Endometrial microvascular endothelial cells (primary cell): Measurements from ENCODE around the gene RGS6. TPM values are rescaled to one million over a fixed set of nuclear protein-coding genes. Genes with fewer than 3 reads are reported as not detected.
"Not testable (repeated sequence)": the region's sequence is repeated elsewhere in the genome, so short reads cannot be mapped to it uniquely, and the experiment has no call there.

Experiments used
- in situ Hi-C: cut with HindIII; loops from 2 replicates; pipeline ENCODE4 v1.10.0; 2017; ENCODE audit warnings: low sequenced_read_pairs, low pct_unique_long_range_greater_than_20kb; ENCODE audit errors: inconsistent ontology term
- total RNA-seq: library from RNA; depleted of rRNA; stranded (reverse); fragments of >200 nt; gene quantifications from one replicate; pipeline ENCODE4 v1.2.3, GENCODE V29; 2015; ENCODE audit errors: inconsistent ontology term

RGS6 gene
- total RNA-seq, 1 donor from 2014 or later, result not detected

DNA sequence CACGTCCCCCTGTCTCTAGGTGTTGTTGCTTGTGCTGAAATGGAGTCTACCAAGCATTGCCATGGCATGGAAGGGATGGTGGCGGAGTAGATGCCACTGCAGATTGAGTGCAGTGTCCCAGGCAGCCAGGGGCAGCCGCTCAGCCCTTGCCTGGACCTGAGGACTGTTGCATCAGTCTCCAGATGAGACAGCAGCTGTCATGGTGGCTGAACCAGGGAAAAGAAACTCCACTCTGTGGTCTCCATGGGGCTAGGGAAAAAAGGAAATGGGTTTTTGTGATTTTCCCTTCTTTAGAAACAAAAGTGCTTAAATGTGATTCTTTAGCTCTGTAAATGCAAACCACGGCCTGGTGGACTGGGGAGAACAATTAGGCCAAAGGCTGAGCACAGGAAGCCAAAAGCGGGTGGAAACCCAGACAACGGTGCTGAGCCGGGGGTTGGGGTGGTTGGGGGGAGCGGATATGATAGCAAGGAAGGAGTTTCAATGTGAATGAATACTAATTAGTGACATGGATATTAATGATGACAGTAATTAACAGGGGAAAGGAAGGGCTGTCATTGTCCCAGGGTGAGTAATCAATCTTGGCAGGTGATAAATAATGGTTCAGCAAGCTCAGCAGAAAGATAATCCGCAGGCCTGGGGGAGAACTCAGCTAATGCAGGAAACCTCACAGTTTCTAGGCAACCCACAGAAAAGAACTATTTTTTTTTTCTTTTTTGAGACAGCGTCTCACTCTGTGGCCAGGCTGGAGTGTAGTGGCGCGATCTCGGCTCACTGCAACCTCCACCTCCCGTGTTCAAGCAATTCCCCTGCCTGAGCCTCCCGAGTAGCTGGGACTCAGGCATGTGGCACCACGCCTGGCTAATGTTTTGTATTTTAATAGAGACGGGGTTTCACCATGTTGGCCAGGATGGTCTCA lies 519.1 kb downstream of the RGS6 start:
- in situ Hi-C loops, result no loop called here

DNA sequence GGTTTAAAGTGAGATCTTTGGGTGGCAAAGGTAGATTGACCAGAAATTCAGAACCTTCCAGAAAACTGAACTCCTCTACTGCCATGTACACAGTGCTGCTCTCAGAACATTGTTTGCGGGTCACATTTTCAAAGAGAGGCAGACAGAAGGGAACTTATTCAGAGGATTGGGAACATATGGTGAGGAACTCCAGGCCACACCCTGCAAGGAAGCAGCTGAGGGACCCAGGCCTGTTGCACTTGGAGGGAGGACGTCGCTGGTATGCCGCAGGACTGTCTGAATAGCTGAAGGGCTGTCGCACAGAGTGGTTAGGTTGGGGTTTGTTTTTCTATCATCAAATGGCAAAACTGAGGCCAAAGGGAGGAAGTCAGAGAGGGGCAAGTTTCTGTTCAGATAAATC lies 520.5 kb downstream of the RGS6 start:
- in situ Hi-C loops, result no loop called here

DNA sequence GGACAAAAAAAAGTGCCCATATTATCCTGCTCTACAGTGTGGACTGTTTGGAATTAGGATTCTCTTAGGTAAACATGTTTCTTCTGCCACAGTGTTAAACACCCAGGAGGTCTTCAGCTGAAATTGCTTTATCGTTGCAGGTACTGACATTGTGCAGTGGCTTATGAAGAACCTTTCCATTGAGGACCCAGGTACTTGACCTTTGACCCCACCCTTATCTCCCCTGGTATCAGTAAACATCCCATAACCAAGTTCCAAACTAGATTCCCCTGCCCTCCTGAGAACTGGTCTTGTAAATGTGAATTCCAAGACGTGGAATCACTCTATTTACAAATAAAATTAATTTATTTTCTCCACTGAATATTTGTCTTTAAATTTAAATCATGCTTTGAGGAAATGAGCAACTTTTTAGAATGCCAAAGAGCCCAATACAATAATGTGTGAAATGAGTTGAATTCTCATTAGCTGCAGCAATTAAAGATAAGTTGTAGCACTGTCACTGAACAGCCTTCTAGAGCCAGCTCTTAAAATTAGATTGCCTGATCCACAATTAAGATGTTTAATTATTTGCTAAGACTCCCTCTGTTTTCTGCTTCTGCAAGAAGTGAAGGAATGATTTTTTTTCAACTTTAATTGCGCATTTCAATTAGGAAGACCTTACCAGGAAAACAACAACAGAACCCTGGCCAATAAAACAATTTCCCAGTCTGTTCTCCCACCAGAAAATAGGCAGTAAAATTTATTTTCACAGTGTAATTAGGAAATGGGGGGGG lies 522.3 kb downstream of the RGS6 start:
- in situ Hi-C loops, result no loop called here

DNA sequence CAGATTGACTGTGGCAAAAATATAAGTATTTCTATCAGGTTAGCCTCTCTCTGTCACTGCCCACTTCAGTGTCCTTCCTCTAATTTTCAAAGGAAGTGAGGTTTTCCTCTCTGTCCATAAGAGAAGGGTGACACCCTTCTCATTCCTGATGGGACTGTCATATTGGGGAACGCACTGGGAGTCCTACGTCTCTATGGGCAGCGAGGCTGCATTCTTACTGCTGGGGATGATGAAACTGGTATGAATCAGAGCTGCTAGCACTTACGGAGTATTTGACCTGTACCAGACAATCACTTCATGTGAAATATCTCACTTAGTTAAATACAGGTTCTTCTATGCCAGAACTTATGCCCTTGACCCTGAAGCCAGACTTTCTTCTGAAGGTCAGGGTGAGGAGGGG lies 525.4 kb downstream of the RGS6 start:
- in situ Hi-C loops, result no loop called here

DNA sequence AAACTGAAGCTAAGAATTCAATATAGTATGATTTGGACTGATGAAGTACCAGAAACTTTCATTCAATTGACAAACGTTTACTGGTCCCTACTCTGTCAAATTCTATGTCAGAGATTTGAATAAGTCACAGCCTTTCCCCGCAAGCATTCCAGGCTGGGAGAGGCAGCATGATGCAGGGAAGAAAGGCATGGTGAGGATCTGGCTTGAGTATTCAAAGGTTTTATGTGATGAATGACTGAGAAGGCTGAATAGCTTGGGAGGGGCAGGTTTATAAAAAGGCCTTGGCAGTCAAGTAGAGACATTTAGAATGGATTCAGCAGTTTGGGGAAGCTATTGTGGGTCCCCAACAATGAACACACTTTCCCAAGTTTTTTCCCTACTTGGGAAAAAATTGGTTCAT lies 529.8 kb downstream of the RGS6 start:
- in situ Hi-C loops, result no loop called here

DNA sequence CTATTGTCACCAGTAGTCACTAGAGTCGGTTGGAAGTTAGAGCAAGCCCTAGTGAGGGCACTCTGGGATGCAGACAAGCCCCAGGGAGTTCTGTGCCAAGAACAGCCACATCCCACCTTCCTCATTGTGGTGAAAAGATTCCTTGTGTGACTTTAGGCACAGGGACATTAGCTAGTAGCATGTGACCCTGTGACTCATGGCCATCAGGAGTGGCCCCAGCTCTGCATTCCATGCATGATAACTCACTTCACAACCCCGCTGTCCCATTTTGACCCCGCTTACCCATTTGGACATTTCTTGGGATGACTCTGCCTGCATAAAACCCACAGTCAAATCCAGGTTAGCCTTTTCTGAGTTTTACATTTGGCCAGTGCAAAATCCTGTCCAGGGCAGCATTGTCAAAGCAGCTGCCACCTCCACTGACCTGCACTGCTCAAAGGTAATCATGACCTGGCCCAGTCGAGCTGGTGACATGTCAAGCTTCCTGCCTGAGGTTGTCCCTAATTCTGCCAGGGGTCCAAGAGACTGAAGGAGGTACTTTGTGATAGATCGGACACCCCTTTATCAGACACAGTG lies 531.1 kb downstream of the RGS6 start:
- in situ Hi-C loops, result no loop called here

DNA sequence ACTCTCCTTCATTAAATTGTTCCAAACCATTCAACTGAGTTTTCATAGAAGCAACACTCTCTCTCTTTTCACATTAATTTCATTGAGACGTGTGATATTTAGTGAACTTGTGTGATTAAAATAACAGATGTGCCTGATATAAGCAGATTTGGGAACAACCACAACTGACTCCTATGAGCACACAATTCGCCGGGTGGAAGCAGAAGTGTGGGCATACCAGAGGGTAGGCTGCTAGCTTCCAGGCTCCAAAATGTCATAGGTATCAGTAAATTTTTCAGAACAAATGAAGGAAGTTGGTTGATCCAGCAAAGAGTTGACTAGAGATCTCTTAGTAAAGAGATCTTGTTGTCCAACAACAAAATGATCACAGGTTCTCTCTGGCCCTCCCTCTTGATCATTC lies 532.0 kb downstream of the RGS6 start:
- in situ Hi-C loops, result no loop called here

DNA sequence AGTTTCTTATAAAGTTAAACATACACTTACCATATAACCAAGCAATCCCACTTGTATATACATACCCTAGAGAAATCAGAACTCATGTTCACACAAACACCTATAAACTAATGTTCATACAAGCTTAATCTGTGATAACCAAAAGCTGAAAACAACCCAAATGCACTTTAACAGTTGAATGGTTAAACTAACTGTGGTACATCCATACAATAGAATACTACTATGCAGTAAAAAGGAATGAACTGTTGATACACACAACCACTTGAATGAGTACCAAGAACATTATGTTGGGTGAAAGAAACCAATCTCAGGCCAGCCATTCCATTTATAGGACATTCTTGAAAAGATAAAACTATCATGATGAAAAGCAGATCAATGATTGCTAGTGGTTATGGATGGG lies 534.1 kb downstream of the RGS6 start:
- in situ Hi-C loops, result no loop called here

DNA sequence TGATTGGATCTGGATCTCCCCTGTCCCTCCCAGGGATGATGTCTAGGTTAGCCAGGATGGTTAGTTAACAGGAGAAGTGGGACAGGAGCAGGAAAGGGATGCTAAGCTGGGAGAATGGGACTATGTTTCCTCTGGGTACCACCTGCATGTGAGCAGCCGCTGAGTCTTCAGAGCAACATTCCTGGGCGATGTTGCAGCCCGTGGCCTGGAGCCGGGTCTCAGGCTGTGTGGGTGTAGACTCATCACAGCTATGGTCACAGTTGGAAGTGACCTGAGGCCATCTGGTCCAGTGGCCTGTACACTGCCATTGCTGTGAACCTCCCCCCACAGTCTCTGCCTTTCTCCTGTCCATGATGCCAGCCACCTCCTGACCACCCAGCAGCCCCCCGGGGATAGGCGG lies 539.1 kb downstream of the RGS6 start:
- in situ Hi-C loops, result no loop called here

DNA sequence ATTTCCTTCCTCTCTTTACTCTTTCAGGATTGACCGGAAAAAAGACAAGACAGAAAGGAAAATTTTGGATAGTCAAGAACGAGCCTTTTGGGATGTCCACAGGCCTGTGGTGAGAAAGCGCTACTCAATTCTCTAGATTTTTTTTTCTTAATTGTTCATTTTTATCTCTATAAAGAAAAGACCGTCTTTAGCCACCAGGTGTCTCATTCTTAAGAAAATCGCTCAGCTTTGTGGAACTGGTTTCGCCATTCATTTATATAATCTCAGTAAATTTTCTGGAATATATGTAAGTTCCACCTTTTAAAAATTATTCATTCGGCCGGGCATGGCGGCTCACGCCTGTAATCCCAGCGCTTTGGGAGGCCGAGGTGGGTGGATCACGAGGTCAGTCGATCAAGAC lies 540.6 kb downstream of the RGS6 start:
- in situ Hi-C loops, result no loop called here

DNA sequence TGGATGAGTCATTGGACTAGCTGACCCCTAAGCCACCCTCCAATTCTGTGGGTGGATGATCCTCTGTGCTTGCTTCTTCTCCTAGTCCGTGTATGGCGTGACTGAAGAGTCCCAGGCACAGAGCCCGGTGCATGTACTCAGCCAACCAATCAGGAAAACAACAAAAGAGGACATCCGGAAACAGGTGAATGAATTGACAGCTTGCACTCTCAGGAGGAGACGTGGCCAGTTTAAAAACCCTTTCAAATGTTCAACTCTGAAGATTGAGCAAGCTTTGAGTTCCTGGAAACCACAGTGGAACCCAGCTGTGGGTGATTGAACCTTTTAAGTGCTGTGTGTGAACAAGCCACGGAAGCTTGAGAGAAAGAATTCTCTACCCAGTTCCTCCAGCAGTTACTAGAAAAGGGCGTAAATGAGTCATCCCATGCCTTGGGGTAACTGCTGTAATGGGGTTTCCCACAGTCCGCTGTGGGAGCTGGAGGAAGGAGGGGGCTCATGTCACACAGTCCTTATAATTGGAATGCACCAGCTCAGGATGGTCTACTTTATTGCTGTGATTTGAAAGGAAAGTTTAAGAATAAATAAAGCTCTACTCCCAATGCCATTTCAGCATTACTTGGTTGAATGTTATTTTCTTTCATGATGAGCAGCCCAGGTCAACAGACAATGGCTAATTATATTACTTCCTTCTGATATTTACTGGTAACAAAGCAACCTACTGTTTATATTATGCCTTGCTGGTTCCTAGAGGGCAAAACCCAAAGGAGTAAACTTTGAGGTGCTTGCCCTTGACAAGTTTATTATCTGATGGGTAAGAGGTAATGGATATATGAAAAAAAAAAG lies 544.6 kb downstream of the RGS6 start:
- in situ Hi-C loops, result no loop called here

DNA sequence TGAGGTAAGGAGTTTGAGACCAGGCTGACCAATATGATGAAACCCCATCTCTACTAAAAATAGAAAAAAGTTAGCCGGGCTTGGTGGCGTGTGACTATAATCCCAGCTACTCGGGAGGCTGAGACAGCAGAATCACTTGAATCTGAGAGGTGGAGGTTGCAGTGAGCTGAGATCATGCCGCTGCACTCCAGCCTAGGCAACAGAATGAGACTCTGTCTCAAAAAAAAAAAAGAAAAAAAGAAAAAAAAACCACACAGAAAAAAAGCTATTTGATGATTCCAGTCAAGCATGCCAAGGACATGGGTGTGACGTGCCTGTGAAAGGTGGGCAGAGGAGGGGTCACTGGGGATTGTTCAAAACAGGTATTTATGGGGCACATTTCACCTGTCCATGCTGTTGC lies 545.3 kb downstream of the RGS6 start:
- in situ Hi-C loops, result not testable (repeated sequence)

DNA sequence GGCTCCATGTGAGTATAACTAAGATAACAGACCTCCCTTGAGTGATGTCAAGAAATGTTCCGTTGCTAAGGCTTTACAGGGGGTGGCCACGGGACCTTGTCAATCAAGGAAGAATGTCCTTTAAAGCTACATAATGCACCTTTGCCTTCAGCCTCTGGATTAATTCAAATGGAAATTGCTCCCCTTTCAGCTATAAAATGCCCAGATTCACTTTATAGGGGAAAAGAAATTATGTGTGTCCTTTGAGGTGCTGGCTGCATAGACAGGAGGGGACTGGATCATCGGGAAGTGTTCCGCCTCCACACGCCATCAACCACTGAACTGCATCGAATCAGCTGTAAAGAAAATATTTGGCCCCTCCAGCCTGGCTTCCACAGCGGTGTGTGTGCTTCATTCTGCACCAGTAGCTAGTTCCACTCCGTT lies 546.3 kb downstream of the RGS6 start:
- in situ Hi-C loops, result no loop called here

DNA sequence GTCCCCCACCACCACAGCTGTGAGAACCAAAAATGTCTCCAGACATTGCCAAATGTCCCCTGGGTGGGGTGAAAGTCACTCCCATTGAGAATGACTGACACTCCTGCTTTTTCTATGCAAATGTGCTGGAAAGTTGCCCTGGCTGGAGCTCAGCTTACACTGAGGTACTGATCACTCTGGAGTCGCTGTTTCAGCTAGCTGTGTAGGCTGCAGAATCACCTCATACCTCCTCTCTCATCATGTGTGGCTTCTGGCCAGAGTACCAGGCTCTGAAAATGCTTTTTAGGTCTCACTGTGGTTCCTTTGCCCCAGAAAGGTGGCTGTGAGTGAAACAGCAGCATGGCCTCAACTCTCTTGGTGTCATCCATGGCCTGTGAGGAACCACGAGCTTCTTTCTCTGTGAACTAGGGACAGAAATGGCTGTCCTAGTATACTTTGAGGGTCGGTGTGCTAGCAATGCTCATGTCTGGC lies 547.3 kb downstream of the RGS6 start:
- in situ Hi-C loops, result no loop called here

DNA sequence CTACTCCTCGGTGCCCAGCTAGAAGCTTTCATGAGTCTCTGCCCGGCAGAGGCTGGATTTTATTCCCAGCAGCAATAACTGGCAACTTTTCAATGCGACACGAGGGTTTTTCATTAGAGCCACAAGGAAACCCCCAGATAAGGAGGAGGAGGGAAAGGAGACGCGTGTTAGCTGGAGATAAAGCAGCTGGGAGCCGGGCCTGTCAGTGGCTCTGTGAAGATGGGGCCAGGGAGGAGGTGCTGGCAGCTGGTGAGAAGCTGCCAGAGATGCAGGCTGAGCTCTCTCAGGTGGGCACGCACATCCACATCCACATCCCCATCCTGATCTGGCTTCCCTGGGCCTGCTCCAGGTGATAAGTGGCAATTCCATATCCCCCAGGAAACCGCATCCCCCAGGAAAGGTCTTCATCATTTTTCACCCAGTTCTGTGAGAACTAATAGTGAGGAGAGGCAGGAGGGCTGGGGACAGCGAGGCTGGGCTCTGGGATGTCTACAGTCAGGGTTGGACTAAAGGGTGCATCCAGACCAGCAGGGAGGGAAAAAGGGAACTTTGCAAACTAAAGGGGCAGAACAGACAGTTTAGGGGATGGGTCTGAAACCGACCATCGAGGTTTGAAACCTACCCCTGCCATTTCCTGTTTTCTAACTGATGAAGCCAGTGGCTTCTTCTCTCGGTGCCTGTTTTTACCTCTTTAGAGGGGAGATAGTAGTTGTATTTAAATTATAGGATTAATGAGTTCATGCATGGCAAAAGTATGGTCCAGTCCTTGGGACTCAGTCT lies 548.4 kb downstream of the RGS6 start:
- in situ Hi-C loops, result no loop called here

DNA sequence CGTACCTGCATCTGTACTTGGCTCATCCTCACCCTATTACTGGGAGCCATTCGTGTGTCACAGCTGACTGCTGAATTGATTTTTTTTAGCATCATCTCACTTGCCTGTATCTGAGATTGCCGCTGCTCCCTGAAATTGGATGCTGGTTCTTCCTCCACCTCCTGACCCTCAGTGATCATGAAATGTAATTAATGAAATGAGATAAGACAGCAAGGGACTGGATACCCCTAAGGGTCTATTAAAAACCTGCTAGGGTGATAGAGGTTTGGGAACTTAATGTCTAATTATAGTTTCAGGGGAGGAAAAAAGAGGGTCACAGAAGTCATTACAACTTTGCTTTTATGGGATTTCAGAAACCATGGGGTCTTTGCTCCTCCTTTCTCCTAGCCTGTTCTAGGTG lies 551.1 kb downstream of the RGS6 start:
- in situ Hi-C loops, result no loop called here

DNA sequence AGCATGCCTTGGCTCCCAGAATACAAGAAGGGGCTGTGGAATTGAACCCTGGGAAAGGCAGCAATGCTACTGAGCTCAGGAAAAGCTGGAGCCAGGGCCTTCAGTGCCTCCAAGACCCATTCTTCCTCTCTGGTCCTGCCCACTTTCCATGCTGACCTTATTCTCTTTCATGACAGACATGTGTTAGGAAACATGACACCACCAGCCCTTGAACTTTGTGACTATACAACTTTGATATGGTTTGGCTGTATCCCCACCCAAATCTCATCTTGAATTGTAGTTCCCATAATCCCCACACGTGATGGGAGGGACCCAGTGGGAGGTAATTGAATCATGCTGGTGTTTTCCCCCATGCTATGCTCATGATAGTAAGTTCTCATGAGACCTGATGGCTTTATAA lies 553.5 kb downstream of the RGS6 start:
- in situ Hi-C loops, result no loop called here

DNA sequence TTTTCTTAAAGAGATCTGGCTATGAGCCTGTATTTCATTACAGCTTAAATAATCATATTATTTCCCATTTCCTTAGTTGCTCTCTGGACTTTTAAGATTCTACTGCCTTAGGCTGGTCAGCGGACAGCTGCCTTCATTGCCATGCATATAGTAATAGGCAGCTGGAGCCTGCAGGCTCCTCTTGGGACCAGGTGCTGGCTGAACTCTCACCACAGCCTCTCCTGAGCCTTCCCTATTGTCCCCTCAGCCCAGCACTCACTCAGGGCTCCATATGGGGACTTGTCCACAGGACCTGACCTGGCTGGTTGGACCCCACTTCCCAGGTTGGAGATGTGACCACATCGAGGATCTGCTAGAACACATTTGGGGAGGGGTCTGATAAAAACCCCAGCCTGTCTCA lies 556.3 kb downstream of the RGS6 start:
- in situ Hi-C loops, result no loop called here
